ENCODE data around the gene KLKB1. TPM values are rescaled to one million over a fixed set of nuclear protein-coding genes. Genes with fewer than 3 reads are reported as not detected.

KLKB1 gene
- total RNA-seq, 1 experiment from 2014 or later, result not detected

DNA sequence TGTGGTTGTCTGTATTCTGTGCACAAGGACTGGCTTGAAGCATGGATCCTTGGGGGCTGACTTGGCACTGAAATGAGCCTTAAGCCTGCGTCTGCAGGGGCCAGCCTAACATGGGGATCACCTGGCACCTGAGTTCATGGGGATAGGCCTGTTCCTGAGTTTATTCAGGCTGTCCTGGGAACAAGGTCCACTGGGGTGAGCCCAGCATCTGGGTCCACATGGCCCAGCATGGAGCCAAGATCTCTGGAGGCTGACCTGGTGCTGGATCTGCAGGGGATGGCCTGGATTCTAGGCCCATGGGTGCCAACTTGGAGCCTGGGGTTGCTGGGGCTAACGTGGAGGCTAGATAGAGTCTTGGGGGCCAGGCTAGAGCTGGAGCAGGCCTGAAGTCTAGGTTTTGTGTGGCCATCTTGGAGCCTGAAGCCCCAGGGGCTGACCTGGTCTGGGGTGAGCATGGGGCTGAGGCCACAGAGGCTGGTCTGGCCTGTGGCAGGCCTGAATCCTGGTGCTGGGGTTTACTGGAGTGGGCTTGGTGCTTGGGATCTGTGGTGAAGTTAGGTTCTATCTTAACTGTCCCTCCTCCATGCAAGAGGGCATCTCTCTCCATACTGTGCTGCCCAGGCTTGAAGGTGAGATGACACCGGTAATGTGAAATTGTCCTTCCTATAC lies 652 bp upstream of the KLKB1 start:
- no peaks in the 10 kb centered on the region for H3K27me3 ChIP-seq (ENCODE audit: control insufficient read depth, insufficient read depth, low read length)
- no peak overlapping the region for H3K4me3 ChIP-seq (ENCODE audit: low read depth in 2 of 2, low read length in 2 of 2)
- DNase-seq (ENCODE audit: low read depth, low spot score), result no peak
- ChIA-PET POLR2A (no interaction called here), CTCF (no interaction called here)
- intact Hi-C loops (cut with micrococcal nuclease; ENCODE audit: unreplicated experiment), result no loop called here
- no peaks in the 10 kb centered on the region for H3K4me1 ChIP-seq (ENCODE audit: control insufficient read depth, insufficient read depth, low read length)
- in situ Hi-C loops (cut with HindIII; ENCODE audit: low pct_unique_long_range_greater_than_20kb, low sequenced_read_pairs), result no loop called here
- BruUV-seq (replicated peaks), result no TSS peak
- H3K27ac ChIP-seq (ENCODE audit: low read length), result no peak overlapping the region
- TF ChIP-seq, protein P1, sequence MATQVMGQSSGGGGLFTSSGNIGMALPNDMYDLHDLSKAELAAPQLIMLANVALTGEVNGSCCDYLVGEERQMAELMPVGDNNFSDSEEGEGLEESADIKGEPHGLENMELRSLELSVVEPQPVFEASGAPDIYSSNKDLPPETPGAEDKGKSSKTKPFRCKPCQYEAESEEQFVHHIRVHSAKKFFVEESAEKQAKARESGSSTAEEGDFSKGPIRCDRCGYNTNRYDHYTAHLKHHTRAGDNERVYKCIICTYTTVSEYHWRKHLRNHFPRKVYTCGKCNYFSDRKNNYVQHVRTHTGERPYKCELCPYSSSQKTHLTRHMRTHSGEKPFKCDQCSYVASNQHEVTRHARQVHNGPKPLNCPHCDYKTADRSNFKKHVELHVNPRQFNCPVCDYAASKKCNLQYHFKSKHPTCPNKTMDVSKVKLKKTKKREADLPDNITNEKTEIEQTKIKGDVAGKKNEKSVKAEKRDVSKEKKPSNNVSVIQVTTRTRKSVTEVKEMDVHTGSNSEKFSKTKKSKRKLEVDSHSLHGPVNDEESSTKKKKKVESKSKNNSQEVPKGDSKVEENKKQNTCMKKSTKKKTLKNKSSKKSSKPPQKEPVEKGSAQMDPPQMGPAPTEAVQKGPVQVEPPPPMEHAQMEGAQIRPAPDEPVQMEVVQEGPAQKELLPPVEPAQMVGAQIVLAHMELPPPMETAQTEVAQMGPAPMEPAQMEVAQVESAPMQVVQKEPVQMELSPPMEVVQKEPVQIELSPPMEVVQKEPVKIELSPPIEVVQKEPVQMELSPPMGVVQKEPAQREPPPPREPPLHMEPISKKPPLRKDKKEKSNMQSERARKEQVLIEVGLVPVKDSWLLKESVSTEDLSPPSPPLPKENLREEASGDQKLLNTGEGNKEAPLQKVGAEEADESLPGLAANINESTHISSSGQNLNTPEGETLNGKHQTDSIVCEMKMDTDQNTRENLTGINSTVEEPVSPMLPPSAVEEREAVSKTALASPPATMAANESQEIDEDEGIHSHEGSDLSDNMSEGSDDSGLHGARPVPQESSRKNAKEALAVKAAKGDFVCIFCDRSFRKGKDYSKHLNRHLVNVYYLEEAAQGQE (IDR thresholded peaks at IDR 0.05; ENCODE audit: insufficient read depth in 1 of 2, low read depth in 2 of 2, low read length in 1 of 2), result no peak
- TF ChIP-seq TCF7L2 (IDR thresholded peaks at IDR 0.05; ENCODE audit: low read depth, low read length) (no peak), SIN3A (IDR thresholded peaks at IDR 0.05; ENCODE audit: borderline replicate concordance, insufficient read depth, low read depth, low read length) (no peak), POLR2AphosphoS5 (IDR thresholded peaks at IDR 0.05; ENCODE audit: low read depth, low read length) (no peak)
- TF ChIP-seq, protein P2, sequence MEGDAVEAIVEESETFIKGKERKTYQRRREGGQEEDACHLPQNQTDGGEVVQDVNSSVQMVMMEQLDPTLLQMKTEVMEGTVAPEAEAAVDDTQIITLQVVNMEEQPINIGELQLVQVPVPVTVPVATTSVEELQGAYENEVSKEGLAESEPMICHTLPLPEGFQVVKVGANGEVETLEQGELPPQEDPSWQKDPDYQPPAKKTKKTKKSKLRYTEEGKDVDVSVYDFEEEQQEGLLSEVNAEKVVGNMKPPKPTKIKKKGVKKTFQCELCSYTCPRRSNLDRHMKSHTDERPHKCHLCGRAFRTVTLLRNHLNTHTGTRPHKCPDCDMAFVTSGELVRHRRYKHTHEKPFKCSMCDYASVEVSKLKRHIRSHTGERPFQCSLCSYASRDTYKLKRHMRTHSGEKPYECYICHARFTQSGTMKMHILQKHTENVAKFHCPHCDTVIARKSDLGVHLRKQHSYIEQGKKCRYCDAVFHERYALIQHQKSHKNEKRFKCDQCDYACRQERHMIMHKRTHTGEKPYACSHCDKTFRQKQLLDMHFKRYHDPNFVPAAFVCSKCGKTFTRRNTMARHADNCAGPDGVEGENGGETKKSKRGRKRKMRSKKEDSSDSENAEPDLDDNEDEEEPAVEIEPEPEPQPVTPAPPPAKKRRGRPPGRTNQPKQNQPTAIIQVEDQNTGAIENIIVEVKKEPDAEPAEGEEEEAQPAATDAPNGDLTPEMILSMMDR (IDR thresholded peaks at IDR 0.05), result no peak
- no peaks in the 10 kb centered on the region for H3K36me3 ChIP-seq (ENCODE audit: control insufficient read depth, insufficient read depth, low read length)
- ATAC-seq, result no peak
- H3K9me3 ChIP-seq (ENCODE audit: control insufficient read depth, insufficient read depth, low read depth, low read length), result no peaks in the 10 kb centered on the region

DNA sequence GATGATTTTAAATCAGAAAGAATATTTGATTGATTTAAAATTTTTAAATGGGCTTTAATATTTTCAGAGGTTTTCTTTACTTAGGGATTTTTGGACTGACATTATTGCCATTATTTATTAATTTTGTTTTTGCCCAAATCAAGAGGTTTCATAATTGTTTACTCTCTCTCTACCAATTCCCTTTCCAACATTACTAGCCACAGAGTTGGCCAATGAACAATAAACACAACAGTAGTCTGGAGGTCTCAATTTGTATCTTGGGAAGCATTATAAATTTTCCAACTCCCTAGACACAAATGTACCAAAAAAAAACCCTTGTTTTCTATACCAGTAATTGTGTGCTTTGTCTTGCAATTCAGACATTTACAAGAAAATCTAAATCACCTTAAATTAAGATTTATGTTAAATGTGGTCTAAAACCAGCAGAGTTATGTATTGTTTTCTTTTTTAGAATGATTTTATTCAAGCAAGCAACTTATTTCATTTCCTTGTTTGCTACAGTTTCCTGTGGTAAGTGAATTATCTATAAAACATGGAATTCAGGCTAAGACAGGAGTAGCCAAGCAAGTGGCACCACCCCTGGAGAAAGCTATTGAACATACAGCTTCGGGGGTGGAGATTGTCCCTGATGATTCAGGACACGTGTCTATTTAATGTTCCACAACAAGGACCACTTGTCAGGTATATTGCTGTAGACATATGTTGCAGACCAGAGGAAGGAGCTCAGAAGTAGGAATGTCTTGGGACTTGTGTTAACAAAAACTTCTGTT lies 622 bp downstream of the KLKB1 start:
- no peaks in the 10 kb centered on the region for H3K27me3 ChIP-seq (ENCODE audit: control insufficient read depth, insufficient read depth, low read length)
- ChIA-PET POLR2A (no interaction called here), CTCF (no interaction called here)
- no peaks in the 10 kb centered on the region for H3K4me1 ChIP-seq (ENCODE audit: control insufficient read depth, insufficient read depth, low read length)
- TF ChIP-seq, protein P2 (IDR thresholded peaks at IDR 0.05), result no peak
- no peak for TF ChIP-seq SIN3A (IDR thresholded peaks at IDR 0.05; ENCODE audit: borderline replicate concordance, insufficient read depth, low read depth, low read length)
- no peak for TF ChIP-seq POLR2AphosphoS5 (IDR thresholded peaks at IDR 0.05; ENCODE audit: low read depth, low read length)
- no peak overlapping the region for H3K4me3 ChIP-seq (ENCODE audit: low read depth in 2 of 2, low read length in 2 of 2)
- in situ Hi-C loops (cut with HindIII; ENCODE audit: low pct_unique_long_range_greater_than_20kb, low sequenced_read_pairs) (no loop called here), intact Hi-C loops (cut with micrococcal nuclease; ENCODE audit: unreplicated experiment) (no loop called here)
- H3K27ac ChIP-seq (ENCODE audit: low read length), result no peak overlapping the region
- H3K9me3 ChIP-seq (ENCODE audit: control insufficient read depth, insufficient read depth, low read depth, low read length), result no peaks in the 10 kb centered on the region
- no peak for ATAC-seq
- DNase-seq (ENCODE audit: low read depth, low spot score), result no peak
- no peaks in the 10 kb centered on the region for H3K36me3 ChIP-seq (ENCODE audit: control insufficient read depth, insufficient read depth, low read length)
- no TSS peak for BruUV-seq (replicated peaks)

Data from Panc1 (cell line).